ENCODE data around the gene TLX1.

Gene TLX1

GRCh38 chr10:101110856-101111523, 20.1 kb upstream of the TLX1 start:
- DNase-seq (ENCODE audit: low read depth, low spot score) = no peak
- no peak overlapping the region for H3K27ac ChIP-seq

- H3K27ac ChIP-seq = no peak overlapping the region
- DNase-seq (ENCODE audit: low read depth, low spot score) = no peak
These were observed 19.6 kb upstream of the TLX1 start for GRCh38 chr10:101111547-101111946.

GRCh38 chr10:101112799-101113594, 18.1 kb upstream of the TLX1 start:
- H3K27ac ChIP-seq = no peak overlapping the region
- no peak for DNase-seq (ENCODE audit: low read depth, low spot score)

- H3K27ac ChIP-seq = no peak overlapping the region
These were observed 17.2 kb upstream of the TLX1 start for GRCh38 chr10:101113890-101114403.

GRCh38 chr10:101114646-101115045, 16.5 kb upstream of the TLX1 start:
- no peak for DNase-seq (ENCODE audit: low read depth, low spot score)
- H3K27ac ChIP-seq = no peak overlapping the region

More at GRCh38 chr10:101113890-101114403, 17.2 kb upstream of the TLX1 start:
- DNase-seq (ENCODE audit: low read depth, low spot score) = no peak

GRCh38 chr10:101116754-101117153, 14.3 kb upstream of the TLX1 start:
- no peak overlapping the region for H3K27ac ChIP-seq
- no peak for DNase-seq (ENCODE audit: low read depth, low spot score)

GRCh38 chr10:101118031-101118430, 13.1 kb upstream of the TLX1 start:
- no peak for DNase-seq (ENCODE audit: low read depth, low spot score)
- no peak overlapping the region for H3K27ac ChIP-seq

GRCh38 chr10:101120520-101120883, 10.6 kb upstream of the TLX1 start:
- DNase-seq (ENCODE audit: low read depth, low spot score) = no peak
- no peak overlapping the region for H3K27ac ChIP-seq

GRCh38 chr10:101120884-101121653, 10.0 kb upstream of the TLX1 start:
- no peak overlapping the region for H3K27ac ChIP-seq
- DNase-seq (ENCODE audit: low read depth, low spot score) = no peak

GRCh38 chr10:101121654-101122031, 9.5 kb upstream of the TLX1 start:
- DNase-seq (ENCODE audit: low read depth, low spot score) = no peak
- H3K27ac ChIP-seq = no peak overlapping the region

- no peak for DNase-seq (ENCODE audit: low read depth, low spot score)
- H3K27ac ChIP-seq = no peak overlapping the region
These were observed 8.6 kb upstream of the TLX1 start for GRCh38 chr10:101122270-101123084.

GRCh38 chr10:101123085-101123814, 7.8 kb upstream of the TLX1 start:
- DNase-seq (ENCODE audit: low read depth, low spot score) = no peak
- H3K27ac ChIP-seq = no peak overlapping the region

GRCh38 chr10:101123815-101124617, 7.1 kb upstream of the TLX1 start:
- no peak for DNase-seq (ENCODE audit: low read depth, low spot score)
- no peak overlapping the region for H3K27ac ChIP-seq

- H3K27ac ChIP-seq = no peak overlapping the region
- no peak for DNase-seq (ENCODE audit: low read depth, low spot score)
These were observed 6.2 kb upstream of the TLX1 start for GRCh38 chr10:101124933-101125332.

GRCh38 chr10:101126684-101127628, 4.1 kb upstream of the TLX1 start:
- no peak for DNase-seq (ENCODE audit: low read depth, low spot score)
- no peak overlapping the region for H3K27ac ChIP-seq

- no peak overlapping the region for H3K27ac ChIP-seq
- DNase-seq (ENCODE audit: low read depth, low spot score) = no peak
These were observed 959 bp upstream of the TLX1 start for GRCh38 chr10:101130141-101130540.

GRCh38 chr10:101131962-101132635, 999 bp downstream of the TLX1 start:
- no peak for DNase-seq (ENCODE audit: low read depth, low spot score)

More at GRCh38 chr10:101131962-101132635, 999 bp downstream of the TLX1 start:
- no peak overlapping the region for H3K27ac ChIP-seq

Measured in epithelial cell of prostate (primary cell).